Retina (tissue), 1 donor: ENCODE data around the gene SRPK2.

Source experiments
- DNase-seq: peaks from one replicate; pipeline ENCODE4 v3.0.0-alpha.2; 2016

The SRPK2 gene

DNA sequence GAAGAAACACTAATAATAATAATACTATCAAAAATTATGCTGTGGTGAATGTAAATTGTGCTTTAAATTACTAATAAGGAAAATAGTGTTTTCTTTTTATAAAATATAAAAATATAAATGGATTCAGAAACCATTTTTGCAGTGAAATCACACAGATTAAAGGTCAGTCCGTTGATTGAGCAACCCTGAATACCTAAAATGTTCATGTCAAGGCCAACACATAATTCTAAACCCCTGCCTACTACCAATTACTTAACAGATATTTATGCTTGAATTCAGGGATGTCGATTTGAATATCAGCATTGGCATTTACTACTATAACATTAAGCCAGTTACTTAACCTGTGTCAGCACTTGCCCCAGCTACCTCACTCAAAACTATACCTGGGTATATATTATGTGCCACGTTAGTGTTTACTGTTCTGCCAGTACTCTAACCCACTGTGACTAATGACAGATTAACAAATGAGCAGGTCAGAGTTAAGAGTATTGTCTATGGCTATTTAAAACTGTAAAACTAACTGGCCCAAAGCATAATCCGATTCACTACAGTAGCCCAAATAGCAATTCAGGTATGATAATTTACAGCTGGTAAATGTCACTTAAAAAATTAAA is 209.7 kb downstream of the SRPK2 start:
- DNase-seq = no peak

- no peak for DNase-seq
These were observed 210.5 kb downstream of the SRPK2 start for GRCh38 chr7:105178177-105178576.

- no peak for DNase-seq
These were observed 211.7 kb downstream of the SRPK2 start for GRCh38 chr7:105177026-105177425.

DNA sequence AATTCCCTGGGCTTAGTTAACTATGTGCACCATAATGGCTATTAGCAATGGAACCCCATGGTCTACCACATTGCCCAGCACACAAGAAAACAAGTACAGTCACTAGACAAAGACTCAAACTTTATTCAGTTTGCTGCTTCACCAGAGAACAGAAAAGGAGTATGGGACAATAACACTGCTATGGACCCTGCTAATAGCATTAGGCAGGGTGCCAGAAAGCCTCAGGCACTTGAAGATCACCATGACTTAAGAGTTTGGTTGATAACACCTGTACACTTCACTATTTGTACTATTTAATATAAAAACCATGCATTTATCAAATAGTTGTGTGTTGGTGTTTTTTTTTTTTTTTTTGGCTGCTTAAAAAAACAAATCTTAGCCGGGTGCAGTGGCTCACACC is 215.1 kb downstream of the SRPK2 start:
- no peak for DNase-seq

GRCh38 chr7:105164751-105165150 is 224.0 kb downstream of the SRPK2 start:
- no peak for DNase-seq

DNA sequence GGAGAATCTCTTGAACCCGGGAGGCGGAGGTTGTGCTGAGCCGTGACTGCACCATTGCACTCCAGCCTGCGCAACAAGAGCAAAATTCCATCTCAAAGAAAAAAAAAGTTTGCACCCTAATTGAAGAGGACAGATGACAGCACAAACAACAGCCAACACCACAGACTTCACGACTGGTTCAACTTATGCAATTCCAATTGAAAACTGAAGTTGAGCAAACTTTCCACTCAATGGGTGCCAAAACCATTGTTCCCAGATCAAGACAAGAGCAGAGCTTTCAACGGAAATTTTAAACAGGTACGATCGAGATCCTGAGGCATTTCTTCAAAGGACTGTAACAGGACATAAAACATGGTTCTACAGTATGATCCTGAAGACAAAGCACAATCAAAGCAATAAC is 225.0 kb downstream of the SRPK2 start:
- DNase-seq = no peak

- DNase-seq = no peak
These were observed 227.4 kb downstream of the SRPK2 start for GRCh38 chr7:105161366-105161765.

DNA sequence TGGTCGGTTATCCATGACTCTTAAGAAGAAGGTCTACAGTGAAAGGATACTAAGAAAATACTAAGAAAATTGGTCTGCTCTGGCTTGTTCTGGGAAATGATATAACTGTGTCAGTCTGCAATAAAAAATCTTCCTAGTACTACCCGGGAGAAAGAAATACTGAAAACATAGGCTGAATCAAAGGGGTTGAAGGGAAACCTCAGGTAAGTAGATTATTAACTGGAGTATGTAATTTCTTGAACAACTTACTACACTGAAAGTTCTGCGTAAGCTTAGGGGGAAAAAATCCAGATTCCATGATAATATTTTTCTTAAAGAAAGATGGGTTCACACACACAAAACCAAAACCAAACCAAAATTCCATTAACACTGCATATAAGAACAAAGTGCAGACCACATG is 231.4 kb downstream of the SRPK2 start:
- DNase-seq = no peak

DNA sequence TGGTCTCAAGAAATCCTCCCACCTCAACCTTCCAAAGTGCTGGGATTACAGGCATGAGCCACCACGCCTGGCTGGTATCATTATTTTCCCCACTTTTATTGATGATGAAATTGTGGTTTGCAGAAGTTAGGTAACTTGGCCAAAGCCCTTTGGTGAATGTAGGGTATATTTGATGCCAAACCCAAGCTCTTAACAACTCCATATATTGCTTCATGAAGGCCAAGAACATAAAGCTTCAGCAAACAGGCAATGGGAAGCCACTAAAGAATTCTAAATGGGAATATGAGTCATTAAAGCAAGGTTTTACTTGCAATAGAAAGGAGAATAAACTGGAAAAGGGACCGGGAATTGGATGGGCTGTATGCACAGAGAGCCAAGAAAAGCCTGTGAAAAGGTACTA is 232.0 kb downstream of the SRPK2 start:
- DNase-seq = no peak

GRCh38 chr7:105154084-105154483 is 234.6 kb downstream of the SRPK2 start:
- no peak for DNase-seq

DNA sequence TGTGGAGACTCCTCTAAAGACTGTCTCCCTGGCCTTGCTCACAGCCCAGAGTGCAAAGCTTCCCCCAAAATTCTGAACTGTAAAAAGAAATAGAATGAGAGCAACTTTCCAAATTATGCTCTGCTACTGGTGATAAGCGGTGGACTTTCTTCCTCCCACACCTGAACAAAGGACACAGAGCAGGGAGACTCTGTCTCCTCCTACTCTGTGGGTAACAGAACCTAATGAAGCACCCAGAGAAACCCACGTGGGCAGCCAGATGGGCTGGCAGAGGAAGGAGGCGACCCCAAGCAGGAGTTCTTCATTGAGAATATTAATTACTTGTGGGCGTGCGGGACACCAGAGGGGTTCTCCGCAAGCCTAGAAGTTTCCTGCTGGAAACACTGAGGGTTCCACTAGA is 235.2 kb downstream of the SRPK2 start:
- no peak for DNase-seq

- DNase-seq = no peak
These were observed 237.6 kb downstream of the SRPK2 start for GRCh38 chr7:105151152-105151551.

DNA sequence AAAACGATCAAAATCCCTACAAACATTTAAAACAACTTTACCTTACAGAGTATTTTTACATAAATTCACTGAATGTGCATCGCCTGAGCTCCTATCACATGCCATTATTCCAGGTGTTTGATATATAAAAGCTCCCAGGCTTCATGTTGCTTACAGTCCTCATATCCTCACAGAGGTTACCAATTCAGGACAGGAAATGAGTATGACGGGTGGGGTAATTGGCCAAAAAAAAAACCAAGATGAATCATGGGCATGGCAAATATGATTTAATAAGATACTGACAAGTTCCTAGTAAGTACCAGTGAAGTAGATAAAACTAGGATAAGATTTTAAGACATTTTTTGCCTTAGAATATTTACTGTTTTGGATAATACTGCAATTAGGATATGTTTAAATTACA is 238.9 kb downstream of the SRPK2 start:
- no peak for DNase-seq

- DNase-seq = no peak
These were observed 247.7 kb downstream of the SRPK2 start for GRCh38 chr7:105141068-105141467.

DNA sequence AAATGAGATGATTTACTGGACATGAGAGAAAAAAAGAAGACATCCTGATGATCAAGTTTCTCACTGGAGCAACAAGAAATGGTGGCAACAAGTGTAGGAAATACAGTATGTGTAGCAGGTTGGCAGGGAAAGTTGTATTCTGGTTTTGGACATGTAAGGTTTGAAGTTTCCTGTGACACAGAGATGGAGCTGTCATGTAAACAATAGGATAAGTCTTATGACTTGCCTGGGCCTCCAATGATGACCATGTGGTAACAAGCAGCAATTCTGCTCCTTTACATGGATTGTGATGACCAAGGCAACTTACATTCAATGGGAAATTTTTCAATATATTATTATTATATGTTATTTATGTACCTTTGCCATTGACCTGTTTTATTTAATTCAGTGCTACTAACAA is 249.3 kb downstream of the SRPK2 start:
- DNase-seq = no peak

- DNase-seq = no peak
These were observed 250.8 kb downstream of the SRPK2 start for GRCh38 chr7:105137898-105138297.

DNA sequence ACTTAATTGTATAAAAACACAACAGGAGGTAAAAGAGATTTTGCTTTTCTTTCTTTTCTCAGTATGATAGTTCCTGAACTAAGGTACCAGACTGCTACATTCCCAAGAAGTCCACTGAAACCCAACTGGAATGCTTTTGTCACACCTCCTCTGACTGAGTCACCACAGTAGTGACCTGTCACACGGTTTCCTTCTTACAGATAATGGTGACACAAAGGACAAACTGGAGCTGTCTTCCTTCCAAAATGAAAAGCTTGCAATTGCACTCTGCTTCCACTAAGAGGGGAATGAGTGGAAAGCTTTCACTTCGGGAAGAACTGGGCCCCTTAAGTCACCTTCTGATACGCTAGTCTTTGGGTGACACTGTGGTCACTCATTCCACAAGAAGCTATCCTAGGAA is 252.5 kb downstream of the SRPK2 start:
- DNase-seq = no peak

DNA sequence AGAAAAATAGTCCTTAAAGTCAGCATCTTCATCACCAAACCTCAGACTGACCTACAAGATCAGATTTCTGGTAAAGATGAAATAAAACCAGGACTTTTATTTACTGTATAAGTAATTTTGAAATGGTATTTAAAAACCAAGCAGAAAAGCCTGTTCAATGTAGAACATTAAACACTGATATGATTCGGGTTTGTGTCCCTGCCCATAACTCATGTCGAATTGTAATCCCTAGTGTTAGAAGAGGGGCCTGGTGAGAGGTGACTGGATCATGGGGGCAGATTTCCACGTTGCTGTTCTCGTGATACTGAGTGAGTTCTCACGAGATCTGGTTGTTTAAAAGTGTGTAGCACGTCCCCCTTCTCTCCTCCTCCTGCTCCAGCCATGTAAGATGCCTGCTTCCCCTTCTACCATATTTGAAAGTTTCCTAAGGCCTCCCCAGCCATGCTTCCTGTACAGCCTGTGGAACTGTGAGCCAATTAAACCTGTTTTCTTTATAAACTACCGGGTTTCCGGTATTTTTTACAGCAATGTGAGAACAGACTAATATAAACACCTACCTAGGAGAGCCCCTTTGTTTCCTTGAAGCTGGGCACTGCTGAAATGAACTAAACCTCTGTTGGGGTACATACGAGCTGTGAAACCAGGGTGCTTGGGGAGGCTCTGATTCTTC is 254.6 kb downstream of the SRPK2 start:
- DNase-seq = no peak

DNA sequence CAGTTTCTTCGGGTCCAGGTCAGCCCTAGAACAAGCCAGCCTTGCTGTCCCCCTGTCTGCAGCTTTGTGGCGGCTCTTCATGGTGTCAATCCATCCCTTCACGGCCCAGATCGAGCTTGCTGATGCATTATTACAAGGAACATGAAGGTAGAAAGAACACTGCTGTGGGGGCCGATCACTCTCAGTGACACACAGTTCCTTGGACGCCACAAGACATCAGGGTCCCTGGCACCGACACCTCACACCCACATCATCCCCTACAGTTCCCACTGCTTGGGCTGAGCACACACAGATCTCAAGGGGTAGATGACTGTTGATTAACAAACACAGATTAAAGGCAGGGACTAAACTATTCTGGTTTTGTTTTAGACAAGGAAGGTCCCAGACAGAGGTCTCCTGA is 255.4 kb downstream of the SRPK2 start:
- no peak for DNase-seq

GRCh38 chr7:105132835-105133234 is 255.9 kb downstream of the SRPK2 start:
- no peak for DNase-seq

- DNase-seq = no peak
These were observed 256.4 kb downstream of the SRPK2 start for GRCh38 chr7:105132335-105132734.

DNA sequence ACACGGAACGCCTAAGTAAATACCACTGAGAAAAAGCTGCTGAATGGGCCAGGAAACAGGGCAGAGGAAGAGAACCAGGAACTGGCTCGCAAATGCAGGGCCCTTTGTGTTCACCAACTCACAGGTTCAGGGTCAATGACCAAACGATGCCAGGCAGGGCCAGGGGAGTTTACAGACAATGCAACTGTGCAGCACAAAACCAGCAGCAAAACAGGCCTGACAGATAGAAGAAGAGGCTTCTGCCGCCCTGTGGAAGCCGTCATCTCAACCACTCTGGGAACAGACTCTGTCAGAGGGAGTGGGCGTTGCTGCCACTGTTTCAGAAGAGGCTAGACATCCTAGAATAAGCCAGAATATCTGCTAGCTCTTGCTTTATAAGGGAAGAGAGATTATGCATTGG is 256.8 kb downstream of the SRPK2 start:
- no peak for DNase-seq

DNA sequence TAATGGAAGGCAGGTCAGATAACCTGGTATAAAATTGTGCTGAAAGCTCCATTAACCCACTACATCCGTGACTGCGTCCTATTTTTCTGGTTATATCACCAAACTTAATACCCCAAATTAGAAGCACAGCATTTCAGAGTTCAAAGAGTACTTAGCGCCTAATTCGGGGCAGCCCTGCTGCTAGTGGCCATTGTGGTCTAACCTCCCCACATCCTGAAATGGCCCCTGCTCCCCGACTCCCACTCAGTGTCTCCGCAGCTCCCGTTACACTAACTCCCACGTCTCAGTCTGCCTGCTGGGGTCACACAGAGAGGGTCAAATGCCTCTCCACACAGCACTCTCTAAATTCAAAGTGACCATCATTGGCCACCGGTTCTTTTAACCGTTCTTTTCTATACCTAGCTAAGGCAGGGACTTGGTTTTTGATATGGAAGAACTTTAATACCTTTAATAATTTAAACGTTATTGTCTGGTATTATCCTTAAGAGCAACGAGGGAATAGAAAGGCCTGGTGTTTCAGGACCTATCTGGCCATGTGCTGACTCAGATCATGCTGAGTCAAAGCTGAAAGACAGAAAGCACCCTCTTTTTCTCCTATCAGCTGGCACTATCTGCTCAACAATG is 257.6 kb downstream of the SRPK2 start:
- DNase-seq = no peak

GRCh38 chr7:105130580-105130979 is 258.1 kb downstream of the SRPK2 start:
- DNase-seq = no peak

DNA sequence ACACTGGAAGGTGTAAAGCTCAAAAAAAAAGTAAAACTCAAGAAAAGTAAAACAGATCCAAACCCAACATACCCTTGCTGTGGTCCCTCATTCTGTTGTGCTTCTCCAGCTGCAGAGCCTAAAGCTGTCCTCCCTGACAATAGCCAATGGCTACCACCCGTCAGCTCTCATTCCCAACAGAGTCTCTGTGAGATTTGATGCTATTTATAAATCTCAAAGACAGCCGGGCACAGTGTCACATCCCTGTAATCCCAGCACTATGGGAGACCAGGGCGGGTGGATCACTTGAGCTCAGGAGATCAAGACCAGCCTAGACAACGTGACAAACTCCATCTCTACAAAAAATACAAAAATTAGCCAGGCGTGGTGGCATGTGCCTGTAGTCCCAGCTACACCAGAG is 258.7 kb downstream of the SRPK2 start:
- no peak for DNase-seq
